ENCODE measurements around the gene KIAA1210. TPM values are rescaled to one million over a fixed set of nuclear protein-coding genes. Genes with fewer than 3 reads are reported as not detected.

The KIAA1210 gene
- not detected in 2 replicates for total RNA-seq

- H3K9me3 Mint-ChIP-seq = no peaks in the 10 kb centered on the region
- no peak within 1 kb of the TSS for H3K4me3 Mint-ChIP-seq (ENCODE audit: low read depth)
- intact Hi-C loops (cut with micrococcal nuclease) = no loop called here
- no peak within 1 kb of the TSS for H3K27ac Mint-ChIP-seq
- peaks cover 2% of the 10 kb centered on the region for H3K27me3 Mint-ChIP-seq (ENCODE audit: low read depth)
- DNase-seq (ENCODE audit: low spot score) = no peak
- no peaks in the 10 kb centered on the region for H3K4me1 Mint-ChIP-seq (ENCODE audit: low read depth)
- H3K36me3 Mint-ChIP-seq (ENCODE audit: low read depth) = no peaks in the 10 kb centered on the region
Measured at GRCh38 chrX:119127650-119128049, at the start of gene KIAA1210. Gene KIAA1210 (minus strand): TSS chrX:119127812. CDS start chrX:119123642, 4,170 bp downstream.

- no peak for DNase-seq (ENCODE audit: low spot score)
- H3K4me1 Mint-ChIP-seq (ENCODE audit: low read depth) = no peaks in the 10 kb centered on the region
- intact Hi-C loops (cut with micrococcal nuclease) = no loop called here
- no peak overlapping the region for H3K4me3 Mint-ChIP-seq (ENCODE audit: low read depth)
- H3K27me3 Mint-ChIP-seq (ENCODE audit: low read depth) = no peaks in the 10 kb centered on the region
- no peaks in the 10 kb centered on the region for H3K9me3 Mint-ChIP-seq
- H3K36me3 Mint-ChIP-seq (ENCODE audit: low read depth) = no peaks in the 10 kb centered on the region
- no peak overlapping the region for H3K27ac Mint-ChIP-seq
Measured at GRCh38 chrX:119177278-119177677, 49.7 kb upstream of the KIAA1210 start.

DNA sequence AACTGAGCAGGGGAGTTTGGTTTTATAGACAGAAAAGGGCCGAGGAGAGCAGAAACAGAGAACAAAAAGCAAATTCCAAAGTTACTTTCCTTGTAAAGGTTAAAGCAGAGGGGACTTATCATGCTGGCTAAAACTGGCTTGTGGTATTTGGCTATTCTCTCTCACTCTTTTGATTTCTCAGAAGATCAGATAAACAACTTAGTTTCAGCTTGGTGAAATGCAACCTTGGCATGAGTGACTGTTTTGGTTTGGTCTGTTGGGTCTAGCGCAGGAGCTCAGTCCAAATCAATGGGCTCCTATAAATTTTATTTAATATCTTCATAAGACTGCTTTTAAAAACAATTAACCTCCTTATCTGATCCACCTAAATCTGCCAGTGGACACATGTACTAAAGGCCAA lies 47.3 kb upstream of the KIAA1210 start:
- H3K4me1 Mint-ChIP-seq (ENCODE audit: low read depth) = no peaks in the 10 kb centered on the region
- DNase-seq (ENCODE audit: low spot score) = no peak
- no peak overlapping the region for H3K4me3 Mint-ChIP-seq (ENCODE audit: low read depth)
- no peak overlapping the region for H3K27ac Mint-ChIP-seq
- H3K27me3 Mint-ChIP-seq (ENCODE audit: low read depth) = no peaks in the 10 kb centered on the region
- H3K36me3 Mint-ChIP-seq (ENCODE audit: low read depth) = no peaks in the 10 kb centered on the region
- intact Hi-C loops (cut with micrococcal nuclease) = no loop called here
- H3K9me3 Mint-ChIP-seq = no peaks in the 10 kb centered on the region

- Mint-ChIP-seq H3K4me1 (ENCODE audit: low read depth) (no peaks in the 10 kb centered on the region), H3K9me3 (no peaks in the 10 kb centered on the region)
Measured at GRCh38 chrX:119168104-119168503, 40.5 kb upstream of the KIAA1210 start.

DNA sequence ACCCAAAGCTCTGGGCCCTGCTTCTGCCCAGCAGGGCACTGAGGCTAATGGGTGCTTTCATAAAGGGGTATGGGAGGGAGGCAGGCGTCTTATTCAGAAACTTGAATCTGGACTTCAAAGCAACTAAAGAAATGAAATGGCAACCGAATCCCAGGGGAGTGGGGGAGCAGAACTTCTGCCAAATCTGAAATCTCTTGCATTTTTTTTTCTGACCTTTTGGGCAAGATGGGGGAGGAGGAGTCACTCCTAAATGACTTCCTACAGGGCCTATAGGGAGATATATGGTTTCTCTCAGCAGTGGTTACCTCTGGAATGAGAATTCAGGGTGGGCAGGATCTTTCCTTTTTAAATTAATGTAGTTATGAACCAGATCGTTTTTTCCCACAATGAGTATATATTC lies 30.6 kb upstream of the KIAA1210 start:
- no peaks in the 10 kb centered on the region for H3K9me3 Mint-ChIP-seq
- H3K36me3 Mint-ChIP-seq (ENCODE audit: low read depth) = no peaks in the 10 kb centered on the region
- intact Hi-C loops (cut with micrococcal nuclease) = no loop called here
- no peak for DNase-seq (ENCODE audit: low spot score)
- no peaks in the 10 kb centered on the region for H3K4me1 Mint-ChIP-seq (ENCODE audit: low read depth)
- H3K27me3 Mint-ChIP-seq (ENCODE audit: low read depth) = no peaks in the 10 kb centered on the region
- H3K4me3 Mint-ChIP-seq (ENCODE audit: low read depth) = no peak overlapping the region
- no peak overlapping the region for H3K27ac Mint-ChIP-seq

More at GRCh38 chrX:119168104-119168503, 40.5 kb upstream of the KIAA1210 start:
- no peak overlapping the region for H3K27ac Mint-ChIP-seq
- no peak overlapping the region for H3K4me3 Mint-ChIP-seq (ENCODE audit: low read depth)
- H3K36me3 Mint-ChIP-seq (ENCODE audit: low read depth) = no peaks in the 10 kb centered on the region
- H3K27me3 Mint-ChIP-seq (ENCODE audit: low read depth) = peaks cover 4% of the 10 kb centered on the region
- DNase-seq (ENCODE audit: low spot score) = no peak
- intact Hi-C loops (cut with micrococcal nuclease) = no loop called here

GRCh38 chrX:119156241-119156640 lies 28.6 kb upstream of the KIAA1210 start:
- Mint-ChIP-seq H3K36me3 (ENCODE audit: low read depth) (no peaks in the 10 kb centered on the region), H3K27me3 (ENCODE audit: low read depth) (no peaks in the 10 kb centered on the region), H3K4me3 (ENCODE audit: low read depth) (no peak overlapping the region), H3K27ac (no peak overlapping the region), H3K4me1 (ENCODE audit: low read depth) (no peaks in the 10 kb centered on the region), H3K9me3 (no peaks in the 10 kb centered on the region)
- intact Hi-C loops (cut with micrococcal nuclease) = no loop called here
- DNase-seq (ENCODE audit: low spot score) = no peak

DNA sequence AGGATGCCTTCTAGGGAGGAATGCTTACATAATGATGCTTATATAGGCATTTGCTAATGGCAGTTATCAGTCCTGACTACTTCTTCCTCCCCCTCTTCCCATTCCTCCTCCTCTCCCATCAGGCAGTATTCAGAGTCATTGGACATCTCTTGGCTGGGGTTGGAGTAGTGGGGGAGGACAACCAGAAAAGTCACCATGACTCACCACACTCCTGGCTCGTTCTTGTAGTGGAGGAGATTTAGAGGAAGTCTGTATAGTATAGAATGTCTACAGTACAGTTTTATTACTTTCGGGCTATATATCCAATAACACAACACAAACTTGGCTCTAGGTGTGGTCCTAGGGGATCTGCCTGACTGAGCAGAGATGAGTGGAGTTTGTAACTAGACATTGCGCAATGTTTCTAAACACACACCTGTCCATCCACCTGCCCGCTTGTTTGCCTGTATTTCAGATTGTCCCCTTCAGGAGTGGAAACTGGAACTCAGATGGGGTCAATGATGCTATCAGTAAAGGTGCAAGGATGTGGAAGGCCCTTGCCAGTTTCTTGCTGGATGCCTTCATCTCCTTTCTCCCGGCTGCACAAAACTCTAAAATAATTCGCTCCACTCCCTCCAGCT lies 27.9 kb upstream of the KIAA1210 start:
- Mint-ChIP-seq H3K36me3 (ENCODE audit: low read depth) (no peaks in the 10 kb centered on the region), H3K4me3 (ENCODE audit: low read depth) (no peak overlapping the region), H3K9me3 (no peaks in the 10 kb centered on the region), H3K4me1 (ENCODE audit: low read depth) (no peaks in the 10 kb centered on the region), H3K27ac (no peak overlapping the region), H3K27me3 (ENCODE audit: low read depth) (no peaks in the 10 kb centered on the region)
- DNase-seq (ENCODE audit: low spot score) = no peak
- intact Hi-C loops (cut with micrococcal nuclease) = no loop called here

DNA sequence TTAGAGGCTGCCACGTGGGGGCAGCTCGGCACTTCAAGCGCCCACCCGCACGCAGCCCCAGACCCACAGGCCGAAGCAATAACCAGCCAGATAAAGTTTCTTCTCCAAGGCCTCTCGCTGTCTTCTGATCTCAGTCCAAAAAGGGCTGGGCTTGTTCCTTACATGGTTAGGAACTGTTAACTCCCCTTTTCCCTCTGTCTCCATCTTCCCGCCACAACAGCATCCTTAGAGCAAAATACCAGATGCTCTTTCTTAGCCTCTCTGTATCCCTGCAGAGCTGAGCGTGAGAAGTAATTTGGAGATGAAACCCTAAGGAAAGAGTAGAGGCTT lies 23.4 kb upstream of the KIAA1210 start:
- H3K4me1 Mint-ChIP-seq (ENCODE audit: low read depth) = no peaks in the 10 kb centered on the region
- H3K4me3 Mint-ChIP-seq (ENCODE audit: low read depth) = no peak overlapping the region
- no peaks in the 10 kb centered on the region for H3K9me3 Mint-ChIP-seq
- DNase-seq (ENCODE audit: low spot score) = no peak
- H3K36me3 Mint-ChIP-seq (ENCODE audit: low read depth) = no peaks in the 10 kb centered on the region
- intact Hi-C loops (cut with micrococcal nuclease) = no loop called here
- no peak overlapping the region for H3K27ac Mint-ChIP-seq
- peaks cover 2% of the 10 kb centered on the region for H3K27me3 Mint-ChIP-seq (ENCODE audit: low read depth)

DNA sequence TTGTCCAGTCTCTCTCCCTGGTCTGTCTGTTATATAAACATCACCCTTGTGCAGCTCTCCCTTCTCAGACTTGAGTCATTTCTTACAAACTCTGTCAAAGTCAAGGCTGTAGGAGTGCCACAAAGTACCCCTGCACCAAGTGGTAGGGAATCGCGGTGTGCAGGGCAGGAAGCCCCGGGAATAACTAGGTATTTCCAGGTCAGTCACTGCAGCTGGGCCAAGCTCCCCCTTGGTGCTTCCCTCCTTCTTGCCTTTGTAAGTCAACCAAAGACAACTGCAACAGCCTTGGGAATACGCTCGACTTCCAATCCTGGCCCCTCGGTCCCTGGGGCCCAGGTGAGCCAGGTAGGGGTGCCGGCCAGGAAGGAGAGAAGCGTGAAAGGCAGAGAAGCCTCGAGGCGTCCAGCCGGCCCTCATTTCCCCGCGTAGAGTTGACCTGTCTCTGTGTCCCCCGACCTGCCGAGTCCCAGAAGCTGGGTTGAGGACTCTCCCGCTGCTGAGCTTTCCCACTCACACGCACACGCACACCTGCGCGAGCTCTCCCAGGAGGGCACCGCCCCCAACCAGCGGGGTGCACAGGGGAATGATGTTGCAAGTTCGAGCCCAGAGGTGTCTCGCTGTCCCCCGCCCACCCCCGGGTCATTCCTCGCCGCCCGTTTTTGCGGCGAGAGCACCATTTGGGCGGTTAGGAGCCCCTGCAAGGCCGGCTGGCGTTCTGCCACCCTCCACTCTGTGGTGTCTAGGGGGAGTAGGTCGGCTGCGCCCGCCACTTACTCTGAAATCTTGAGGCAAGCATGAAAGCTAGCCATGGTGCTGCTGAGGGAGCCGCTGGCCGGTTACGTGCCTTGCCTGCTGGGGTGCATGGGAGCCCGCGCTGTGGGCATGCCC lies 22.8 kb upstream of the KIAA1210 start:
- no peaks in the 10 kb centered on the region for H3K36me3 Mint-ChIP-seq (ENCODE audit: low read depth)
- intact Hi-C loops (cut with micrococcal nuclease) = no loop called here
- H3K27ac Mint-ChIP-seq = no peak overlapping the region
- DNase-seq (ENCODE audit: low spot score) = no peak
- H3K27me3 Mint-ChIP-seq (ENCODE audit: low read depth) = peaks cover 2% of the 10 kb centered on the region
- no peak overlapping the region for H3K4me3 Mint-ChIP-seq (ENCODE audit: low read depth)
- no peaks in the 10 kb centered on the region for H3K4me1 Mint-ChIP-seq (ENCODE audit: low read depth)
- H3K9me3 Mint-ChIP-seq = no peaks in the 10 kb centered on the region

DNA sequence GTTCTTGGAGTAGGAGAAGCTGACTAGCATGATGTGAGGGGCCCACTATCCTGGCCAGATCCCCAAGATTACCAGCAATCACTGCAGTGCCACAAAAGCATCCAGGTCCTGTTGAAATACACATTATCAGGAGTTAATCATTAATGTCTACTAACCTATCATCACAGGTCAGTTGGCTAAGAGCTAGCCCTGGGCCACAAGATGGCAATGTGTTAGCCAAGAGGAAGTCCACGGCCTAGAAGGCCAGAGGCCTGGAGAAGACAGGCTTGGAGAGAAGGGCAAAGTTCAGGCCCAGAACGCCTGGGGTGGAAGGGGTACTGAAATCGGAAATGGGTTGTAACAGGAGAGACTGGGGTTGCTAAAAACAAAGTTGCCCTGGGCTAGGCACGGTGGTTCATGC lies 19.9 kb upstream of the KIAA1210 start:
- no peaks in the 10 kb centered on the region for H3K9me3 Mint-ChIP-seq
- H3K27ac Mint-ChIP-seq = no peak overlapping the region
- H3K4me3 Mint-ChIP-seq (ENCODE audit: low read depth) = no peak overlapping the region
- no peak for DNase-seq (ENCODE audit: low spot score)
- H3K4me1 Mint-ChIP-seq (ENCODE audit: low read depth) = no peaks in the 10 kb centered on the region
- intact Hi-C loops (cut with micrococcal nuclease) = no loop called here
- H3K27me3 Mint-ChIP-seq (ENCODE audit: low read depth) = peaks cover 2% of the 10 kb centered on the region
- no peaks in the 10 kb centered on the region for H3K36me3 Mint-ChIP-seq (ENCODE audit: low read depth)

GRCh38 chrX:119145241-119145653 lies 17.6 kb upstream of the KIAA1210 start:
- Mint-ChIP-seq H3K27ac (no peak overlapping the region), H3K27me3 (ENCODE audit: low read depth) (peaks cover 2% of the 10 kb centered on the region), H3K4me3 (ENCODE audit: low read depth) (no peak overlapping the region), H3K36me3 (ENCODE audit: low read depth) (no peaks in the 10 kb centered on the region), H3K9me3 (no peaks in the 10 kb centered on the region), H3K4me1 (ENCODE audit: low read depth) (no peaks in the 10 kb centered on the region)
- intact Hi-C loops (cut with micrococcal nuclease) = no loop called here
- DNase-seq (ENCODE audit: low spot score) = no peak

- Mint-ChIP-seq H3K27me3 (ENCODE audit: low read depth) (peaks cover 2% of the 10 kb centered on the region), H3K27ac (no peak overlapping the region), H3K4me1 (ENCODE audit: low read depth) (no peaks in the 10 kb centered on the region), H3K36me3 (ENCODE audit: low read depth) (no peaks in the 10 kb centered on the region), H3K4me3 (ENCODE audit: low read depth) (no peak overlapping the region), H3K9me3 (no peaks in the 10 kb centered on the region)
- intact Hi-C loops (cut with micrococcal nuclease) = no loop called here
- DNase-seq (ENCODE audit: low spot score) = no peak
Measured at GRCh38 chrX:119134466-119134865, 6.9 kb upstream of the KIAA1210 start.

DNA sequence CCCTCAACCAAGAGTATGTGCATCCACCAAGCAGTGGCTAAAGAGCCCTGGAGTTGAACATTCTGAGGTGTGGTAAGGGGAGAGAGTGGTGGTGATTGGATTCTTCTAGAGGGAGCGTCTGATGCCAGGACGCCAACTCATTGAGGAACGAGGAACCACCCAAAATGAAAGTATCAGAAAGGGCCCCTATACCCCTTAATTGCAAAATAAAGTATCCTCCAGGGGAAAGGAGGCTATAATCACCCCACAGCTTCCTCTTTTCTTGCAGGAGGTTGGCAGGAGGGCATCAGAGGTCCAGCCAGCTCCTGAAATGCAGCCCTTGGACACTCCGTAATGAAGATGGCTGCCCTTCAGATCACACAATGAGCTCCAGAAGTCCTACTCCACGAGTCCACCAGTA lies 5.3 kb upstream of the KIAA1210 start:
- Mint-ChIP-seq H3K4me1 (ENCODE audit: low read depth) (no peaks in the 10 kb centered on the region), H3K9me3 (no peaks in the 10 kb centered on the region), H3K27me3 (ENCODE audit: low read depth) (peaks cover 2% of the 10 kb centered on the region), H3K36me3 (ENCODE audit: low read depth) (no peaks in the 10 kb centered on the region), H3K4me3 (ENCODE audit: low read depth) (no peak overlapping the region), H3K27ac (no peak overlapping the region)
- intact Hi-C loops (cut with micrococcal nuclease) = no loop called here
- DNase-seq (ENCODE audit: low spot score) = no peak
